Fibroblast of lung (primary cell): ENCODE data around the gene C1orf122. TPM values are rescaled to one million over a fixed set of nuclear protein-coding genes. Genes with fewer than 3 reads are reported as not detected.

Experiments
- DNase-seq, 2 donors: peaks; one replicate each; pipeline versions ENCODE4 v3.0.0 to v3.0.0-alpha.2; 2010; ENCODE audit warnings: low read depth in 2 of 2
- H2AFZ ChIP-seq: 2 replicates; pipeline ENCODE4 v1.5.1; 2012; ENCODE audit warnings: low read length, control low read depth, inconsistent platforms
- H3K27ac ChIP-seq: 2 replicates; pipeline ENCODE4 v1.5.1; 2011; ENCODE audit warnings: low read length, control low read depth; ENCODE audit not compliant: insufficient read depth
- H3K27me3 ChIP-seq: 2 replicates; pipeline ENCODE4 v1.5.1; 2011; ENCODE audit warnings: mild to moderate bottlenecking, low read length; ENCODE audit not compliant: control insufficient read depth, insufficient read depth
- H3K36me3 ChIP-seq: 2 replicates; pipeline ENCODE4 v1.5.1; 2011; ENCODE audit warnings: low read length; ENCODE audit not compliant: control insufficient read depth, insufficient read depth
- H3K4me1 ChIP-seq: 2 replicates; pipeline ENCODE4 v1.5.1; 2011; ENCODE audit warnings: low read length; ENCODE audit not compliant: control insufficient read depth, insufficient read depth; ENCODE audit errors: extremely low read depth
- H3K4me2 ChIP-seq: 2 replicates; pipeline ENCODE4 v1.5.1; 2011; ENCODE audit warnings: low read length, control low read depth; ENCODE audit not compliant: insufficient read depth; ENCODE audit errors: extremely low read depth
- H3K4me3 ChIP-seq, 4 experiments: fragments of 200-600 bp in 1 of 4; sonication (generic) in 1 of 4; replicated peaks in 1 of 4; 2 replicates each; pipeline ENCODE4 v1.5.1; 2011 to 2016; ENCODE audit warnings: low read length in 4 of 4, low read depth in 3 of 4, mild to moderate bottlenecking in 3 of 4, control low read depth in 2 of 4, inconsistent platforms in 1 of 4, mixed read lengths in 1 of 4; ENCODE audit not compliant: insufficient read depth in 1 of 4; ENCODE audit errors: control extremely low read depth in 1 of 4
- H3K79me2 ChIP-seq: 2 replicates; pipeline ENCODE4 v1.5.1; 2012; ENCODE audit warnings: mild to moderate bottlenecking, low read length, inconsistent platforms; ENCODE audit not compliant: control insufficient read depth, insufficient read depth
- H3K9ac ChIP-seq: 2 replicates; pipeline ENCODE4 v1.5.1; 2011; ENCODE audit warnings: mild to moderate bottlenecking, low read length, control low read depth; ENCODE audit not compliant: insufficient read depth
- H3K9me3 ChIP-seq: 2 replicates; pipeline ENCODE4 v1.5.1; 2012; ENCODE audit warnings: low read depth, low read length; ENCODE audit not compliant: control insufficient read depth, insufficient read depth
- H4K20me1 ChIP-seq: 2 replicates; pipeline ENCODE4 v1.5.1; 2011; ENCODE audit warnings: low read length; ENCODE audit not compliant: control insufficient read depth, insufficient read depth; ENCODE audit errors: extremely low read depth
- EZH2 ChIP-seq: IDR thresholded peaks from 2 replicates; pipeline ENCODE4 v1.5.1; 2012; ENCODE audit warnings: low read length, control low read depth, mild to moderate bottlenecking; ENCODE audit errors: missing control alignments
- polyA plus RNA-seq, 2 donors: library from polyadenylated mRNA; depleted of rRNA in 1 of 2; stranded (reverse) in 1 of 2; unstranded in 1 of 2; fragments of >200 nt; gene quantifications; 2 replicates each; pipeline ENCODE4 v1.2.1, GENCODE V29; 2011 to 2012; ENCODE audit warnings: missing spikeins in 1 of 2
- total RNA-seq: library from RNA; depleted of rRNA; stranded (reverse); fragments of >200 nt; gene quantifications from 2 replicates; pipeline ENCODE4 v1.2.1, GENCODE V29; 2014
- TF ChIP-seq, protein P1 (sequence below), 2 donors: IDR thresholded peaks in 1 of 2; conservative IDR thresholded peaks in 1 of 2; 1 replicate in 1 of 2; 2 replicates in 1 of 2; pipeline ENCODE4 v1.5.1; 2011 to 2012; ENCODE audit warnings: low read length in 2 of 2, control low read depth in 1 of 2, inconsistent platforms in 1 of 2, low read depth in 1 of 2, mild to moderate bottlenecking in 1 of 2

C1orf122 gene
- total and polyA plus RNA-seq, 2 donors (not counting 1 experiment from before 2014, with no cell fraction given): 14.8 to 28.1 TPM

- no peaks in the 10 kb centered on the region for H3K9me3 ChIP-seq
- no peak overlapping the region for H3K4me3 ChIP-seq
- TF ChIP-seq EZH2: no peak
- TF ChIP-seq, protein P1, sequence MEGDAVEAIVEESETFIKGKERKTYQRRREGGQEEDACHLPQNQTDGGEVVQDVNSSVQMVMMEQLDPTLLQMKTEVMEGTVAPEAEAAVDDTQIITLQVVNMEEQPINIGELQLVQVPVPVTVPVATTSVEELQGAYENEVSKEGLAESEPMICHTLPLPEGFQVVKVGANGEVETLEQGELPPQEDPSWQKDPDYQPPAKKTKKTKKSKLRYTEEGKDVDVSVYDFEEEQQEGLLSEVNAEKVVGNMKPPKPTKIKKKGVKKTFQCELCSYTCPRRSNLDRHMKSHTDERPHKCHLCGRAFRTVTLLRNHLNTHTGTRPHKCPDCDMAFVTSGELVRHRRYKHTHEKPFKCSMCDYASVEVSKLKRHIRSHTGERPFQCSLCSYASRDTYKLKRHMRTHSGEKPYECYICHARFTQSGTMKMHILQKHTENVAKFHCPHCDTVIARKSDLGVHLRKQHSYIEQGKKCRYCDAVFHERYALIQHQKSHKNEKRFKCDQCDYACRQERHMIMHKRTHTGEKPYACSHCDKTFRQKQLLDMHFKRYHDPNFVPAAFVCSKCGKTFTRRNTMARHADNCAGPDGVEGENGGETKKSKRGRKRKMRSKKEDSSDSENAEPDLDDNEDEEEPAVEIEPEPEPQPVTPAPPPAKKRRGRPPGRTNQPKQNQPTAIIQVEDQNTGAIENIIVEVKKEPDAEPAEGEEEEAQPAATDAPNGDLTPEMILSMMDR (conservative IDR thresholded peaks at IDR 0.05 in 1 of 2, IDR thresholded peaks at IDR 0.05 in 1 of 2; ENCODE audit: low read depth in 1 of 2, low read length in 2 of 2): no peak
- no peaks in the 10 kb centered on the region for H3K27me3 ChIP-seq
- H3K36me3 ChIP-seq: no peaks in the 10 kb centered on the region
- no peak overlapping the region for H3K9ac ChIP-seq
- H3K4me1 ChIP-seq: no peaks in the 10 kb centered on the region
- no peak for DNase-seq
- H3K27ac ChIP-seq: no peak overlapping the region
- no peak overlapping the region for H3K4me2 ChIP-seq
- no peak overlapping the region for H2AFZ ChIP-seq
- no peaks in the 10 kb centered on the region for H4K20me1 ChIP-seq
- H3K79me2 ChIP-seq: no peaks in the 10 kb centered on the region
Measured at GRCh38 chr1:37776946-37777516, 30.6 kb upstream of the C1orf122 start.

GRCh38 chr1:37778654-37779053 is 28.9 kb upstream of the C1orf122 start:
- H3K9me3 ChIP-seq: no peaks in the 10 kb centered on the region

GRCh38 chr1:37782491-37782890 is 25.1 kb upstream of the C1orf122 start:
- Histone ChIP-seq H2AFZ (no peak overlapping the region), H3K4me2 (no peak overlapping the region), H3K4me3 (no peak overlapping the region), H3K27ac (no peak overlapping the region), H3K79me2 (no peaks in the 10 kb centered on the region), H3K9me3 (no peaks in the 10 kb centered on the region), H3K36me3 (no peaks in the 10 kb centered on the region), H4K20me1 (no peaks in the 10 kb centered on the region), H3K4me1 (no peaks in the 10 kb centered on the region), H3K27me3 (no peaks in the 10 kb centered on the region), H3K9ac (no peak overlapping the region)
- no peak for TF ChIP-seq EZH2
- TF ChIP-seq, protein P1 (conservative IDR thresholded peaks at IDR 0.05 in 1 of 2, IDR thresholded peaks at IDR 0.05 in 1 of 2; ENCODE audit: low read depth in 1 of 2, low read length in 2 of 2): no peak
- no peak for DNase-seq

More at GRCh38 chr1:37778654-37779053, 28.9 kb upstream of the C1orf122 start:
- no peaks in the 10 kb centered on the region for H3K36me3 ChIP-seq
- no peaks in the 10 kb centered on the region for H3K27me3 ChIP-seq
- no peak overlapping the region for H3K27ac ChIP-seq
- no peak overlapping the region for H2AFZ ChIP-seq
- DNase-seq: no peak
- no peak overlapping the region for H3K9ac ChIP-seq
- no peaks in the 10 kb centered on the region for H3K79me2 ChIP-seq
- H3K4me3 ChIP-seq: no peak overlapping the region
- no peaks in the 10 kb centered on the region for H4K20me1 ChIP-seq
- no peak overlapping the region for H3K4me2 ChIP-seq
- H3K4me1 ChIP-seq: no peaks in the 10 kb centered on the region
- TF ChIP-seq, protein P1 (conservative IDR thresholded peaks at IDR 0.05 in 1 of 2, IDR thresholded peaks at IDR 0.05 in 1 of 2; ENCODE audit: low read depth in 1 of 2, low read length in 2 of 2): no peak
- TF ChIP-seq EZH2: no peak
